IMR-90 (cell line): ENCODE results near the gene CHORDC1.

Experiments used
- CEBPB ChIP-seq: IDR thresholded peaks from 2 replicates; pipeline ENCODE4 v1.6.1; 2012; ENCODE audit warnings: low read depth, low read length, improper control_type of control experiment
- CHD1 ChIP-seq: IDR thresholded peaks from 2 replicates; pipeline ENCODE4 v1.6.1; 2012; ENCODE audit warnings: low read depth, low read length, improper control_type of control experiment
- MAZ ChIP-seq: IDR thresholded peaks from 2 replicates; pipeline ENCODE4 v1.6.1; 2012; ENCODE audit warnings: low read depth, mild to moderate bottlenecking, low read length, improper control_type of control experiment, moderate library complexity, borderline replicate concordance
- MXI1 ChIP-seq: IDR thresholded peaks from 2 replicates; pipeline ENCODE4 v1.6.1; 2012; ENCODE audit warnings: low read depth, mild to moderate bottlenecking, low read length, moderate library complexity, borderline replicate concordance
- POLR2A ChIP-seq: IDR thresholded peaks from 2 replicates; pipeline ENCODE4 v1.6.1; 2012; ENCODE audit warnings: mild to moderate bottlenecking, low read depth, low read length
- RCOR1 ChIP-seq: IDR thresholded peaks from 2 replicates; pipeline ENCODE4 v1.6.1; 2012; ENCODE audit warnings: mild to moderate bottlenecking, low read length, improper control_type of control experiment; ENCODE audit not compliant: insufficient replicate concordance
- RFX5 ChIP-seq: IDR thresholded peaks from 2 replicates; pipeline ENCODE4 v1.8.0; 2012; ENCODE audit warnings: low read depth, mild to moderate bottlenecking, low read length, moderate library complexity
- SMC3 ChIP-seq: fragments of 150-350 bp; IDR thresholded peaks from 2 replicates; pipeline ENCODE4 v1.6.1; 2016; ENCODE audit warnings: low read depth, mild to moderate bottlenecking, antibody characterized with exemption, low read length, moderate library complexity
- TF ChIP-seq, protein P1 (sequence below): conservative IDR thresholded peaks from 2 replicates; pipeline ENCODE4 v1.5.1; 2012; ENCODE audit warnings: mild to moderate bottlenecking, low read depth, low read length, improper control_type of control experiment
- TF ChIP-seq, protein P2 (sequence below): fragments of 150-350 bp; IDR thresholded peaks from 2 replicates; pipeline ENCODE4 v1.6.1; 2016; ENCODE audit warnings: low read depth, mild to moderate bottlenecking, low read length, moderate library complexity, borderline replicate concordance
- TF ChIP-seq, protein P3 (sequence below): fragments of 150-350 bp; IDR thresholded peaks from 2 replicates; pipeline ENCODE4 v1.6.1; 2017; ENCODE audit warnings: mild to moderate bottlenecking, antibody characterized with exemption, low read length, low read depth

- TF ChIP-seq, protein P1, sequence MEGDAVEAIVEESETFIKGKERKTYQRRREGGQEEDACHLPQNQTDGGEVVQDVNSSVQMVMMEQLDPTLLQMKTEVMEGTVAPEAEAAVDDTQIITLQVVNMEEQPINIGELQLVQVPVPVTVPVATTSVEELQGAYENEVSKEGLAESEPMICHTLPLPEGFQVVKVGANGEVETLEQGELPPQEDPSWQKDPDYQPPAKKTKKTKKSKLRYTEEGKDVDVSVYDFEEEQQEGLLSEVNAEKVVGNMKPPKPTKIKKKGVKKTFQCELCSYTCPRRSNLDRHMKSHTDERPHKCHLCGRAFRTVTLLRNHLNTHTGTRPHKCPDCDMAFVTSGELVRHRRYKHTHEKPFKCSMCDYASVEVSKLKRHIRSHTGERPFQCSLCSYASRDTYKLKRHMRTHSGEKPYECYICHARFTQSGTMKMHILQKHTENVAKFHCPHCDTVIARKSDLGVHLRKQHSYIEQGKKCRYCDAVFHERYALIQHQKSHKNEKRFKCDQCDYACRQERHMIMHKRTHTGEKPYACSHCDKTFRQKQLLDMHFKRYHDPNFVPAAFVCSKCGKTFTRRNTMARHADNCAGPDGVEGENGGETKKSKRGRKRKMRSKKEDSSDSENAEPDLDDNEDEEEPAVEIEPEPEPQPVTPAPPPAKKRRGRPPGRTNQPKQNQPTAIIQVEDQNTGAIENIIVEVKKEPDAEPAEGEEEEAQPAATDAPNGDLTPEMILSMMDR: no peak
- TF ChIP-seq RFX5 (no peak), RCOR1 (no peak), POLR2A (no peak), CEBPB (no peak), CHD1 (no peak), MAZ (no peak), SMC3 (no peak), MXI1 (no peak)
- TF ChIP-seq, protein P2, sequence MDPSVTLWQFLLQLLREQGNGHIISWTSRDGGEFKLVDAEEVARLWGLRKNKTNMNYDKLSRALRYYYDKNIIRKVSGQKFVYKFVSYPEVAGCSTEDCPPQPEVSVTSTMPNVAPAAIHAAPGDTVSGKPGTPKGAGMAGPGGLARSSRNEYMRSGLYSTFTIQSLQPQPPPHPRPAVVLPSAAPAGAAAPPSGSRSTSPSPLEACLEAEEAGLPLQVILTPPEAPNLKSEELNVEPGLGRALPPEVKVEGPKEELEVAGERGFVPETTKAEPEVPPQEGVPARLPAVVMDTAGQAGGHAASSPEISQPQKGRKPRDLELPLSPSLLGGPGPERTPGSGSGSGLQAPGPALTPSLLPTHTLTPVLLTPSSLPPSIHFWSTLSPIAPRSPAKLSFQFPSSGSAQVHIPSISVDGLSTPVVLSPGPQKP: no peak
- TF ChIP-seq, protein P3, sequence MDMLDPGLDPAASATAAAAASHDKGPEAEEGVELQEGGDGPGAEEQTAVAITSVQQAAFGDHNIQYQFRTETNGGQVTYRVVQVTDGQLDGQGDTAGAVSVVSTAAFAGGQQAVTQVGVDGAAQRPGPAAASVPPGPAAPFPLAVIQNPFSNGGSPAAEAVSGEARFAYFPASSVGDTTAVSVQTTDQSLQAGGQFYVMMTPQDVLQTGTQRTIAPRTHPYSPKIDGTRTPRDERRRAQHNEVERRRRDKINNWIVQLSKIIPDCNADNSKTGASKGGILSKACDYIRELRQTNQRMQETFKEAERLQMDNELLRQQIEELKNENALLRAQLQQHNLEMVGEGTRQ: no peak
Observed at GRCh38 chr11:90235526-90235925, 12.7 kb upstream of the CHORDC1 start.
